Natural killer cell (primary cell): ENCODE results near the gene ABI3. TPM values are rescaled to one million over a fixed set of nuclear protein-coding genes. Genes with fewer than 3 reads are reported as not detected.
"Not testable (repeated sequence)": the region's sequence is repeated elsewhere in the genome, so short reads cannot be mapped to it uniquely, and the experiment has no call there.

Experiments used
- ATAC-seq, 3 donors: fragments of 150-1000 bp in 2 of 3; fragments of 200-7000 bp in 1 of 3; cut with Tn5 transposase; 1 replicate in 1 of 3; 2 replicates in 2 of 3; pipeline ENCODE4 v1.10.0; 2021; ENCODE audit warnings: mild to moderate bottlenecking in 2 of 3, moderate library complexity in 2 of 3
- DNase-seq, 2 donors: peaks; one replicate each; pipeline versions ENCODE4 v3.0.0 to v3.0.0-alpha.2; 2013 to 2021; ENCODE audit warnings: mixed read lengths in 1 of 2
- H3K27ac ChIP-seq: one replicate; pipeline ENCODE4 v1.5.1; 2013; ENCODE audit warnings: mild to moderate bottlenecking, low read length
- H3K27me3 ChIP-seq: one replicate; pipeline ENCODE4 v1.6.1; 2013; ENCODE audit warnings: low read length; ENCODE audit not compliant: control insufficient read depth, insufficient read depth
- H3K36me3 ChIP-seq: one replicate; pipeline ENCODE4 v1.6.1; 2013; ENCODE audit warnings: low read length; ENCODE audit not compliant: control insufficient read depth, insufficient read depth
- H3K4me1 ChIP-seq: one replicate; pipeline ENCODE4 v1.6.1; 2013; ENCODE audit warnings: low read length; ENCODE audit not compliant: control insufficient read depth, insufficient read depth
- H3K4me3 ChIP-seq: one replicate; pipeline ENCODE4 v1.5.1; 2013; ENCODE audit warnings: low read length
- H3K9me3 ChIP-seq: one replicate; pipeline ENCODE4 v1.6.1; 2013; ENCODE audit warnings: low read length; ENCODE audit not compliant: control insufficient read depth, insufficient read depth
- H3K27ac Mint-ChIP-seq, 2 donors: one replicate each; pipeline ENCODE4 v1.8.0; 2022; ENCODE audit warnings: mild to moderate bottlenecking in 2 of 2, mixed read lengths in 2 of 2, moderate library complexity in 1 of 2
- H3K27me3 Mint-ChIP-seq, 2 donors: one replicate each; pipeline ENCODE4 v1.8.0; 2022; ENCODE audit warnings: low read depth in 2 of 2, mixed read lengths in 2 of 2
- H3K36me3 Mint-ChIP-seq: one replicate; pipeline ENCODE4 v1.8.0; 2022; ENCODE audit warnings: mixed read lengths
- H3K4me1 Mint-ChIP-seq, 2 donors: one replicate each; pipeline ENCODE4 v1.8.0; 2022; ENCODE audit warnings: mixed read lengths in 2 of 2
- H3K4me3 Mint-ChIP-seq: one replicate; pipeline ENCODE4 v1.8.0; 2022; ENCODE audit warnings: mild to moderate bottlenecking, moderate library complexity, mixed read lengths
- H3K9me3 Mint-ChIP-seq, 2 donors: one replicate each; pipeline ENCODE4 v1.8.0; 2022; ENCODE audit warnings: mixed read lengths in 2 of 2
- CTCF ChIP-seq: fragments of 200-600 bp; IDR thresholded peaks from one replicate; pipeline ENCODE4 v1.8.0; 2022; ENCODE audit warnings: antibody characterized with exemption
- WGBS: methylation state at CpG from one replicate; pipeline ENCODE4 v1.1.7; 2013; ENCODE audit warnings: missing lambda C conversion rate; ENCODE audit not compliant: insufficient coverage; 5-methylcytosine and 5-hydroxymethylcytosine counted together
- intact Hi-C: fragments of 100-400 bp; cut with micrococcal nuclease; formaldehyde crosslinking; loops from one replicate; pipeline ENCODE4 v1.14.2; 2022
- total RNA-seq, 4 donors: library from RNA; stranded (reverse); fragments of 120-200 nt in 1 of 4; gene quantifications; one replicate each; pipeline versions ENCODE4 v1.2.3 to v1.2.4, GENCODE V29; 2013 to 2022

ABI3 gene
- total RNA-seq, 3 donors from 2014 or later (not counting 1 experiment from before 2014, with no cell fraction given) = 82.9 to 131 (median 101) TPM

- Histone ChIP-seq H3K4me3 (no peak overlapping the region), H3K27me3 (no peaks in the 10 kb centered on the region), H3K36me3 (no peaks in the 10 kb centered on the region), H3K27ac (no peak overlapping the region), H3K4me1 (peaks cover 16% of the 10 kb centered on the region), H3K9me3 (peaks cover 10% of the 10 kb centered on the region)
- ATAC-seq = no peak
- TF ChIP-seq CTCF = no peak
- H3K27ac Mint-ChIP-seq = no peak overlapping the region
- no peaks in the 10 kb centered on the region for H3K27me3 Mint-ChIP-seq
- no peak for DNase-seq
- intact Hi-C loops = loop anchor here (10.0 kb wide), 1 partner anchor 211 kb away; no protein-coding TSS in a partner anchor
- peaks cover 9 to 13% of the 10 kb centered on the region in 2 donors for H3K4me1 Mint-ChIP-seq
- WGBS = 92% methylated on average over 7 of the region's 7 CpGs
- no peaks in the 10 kb centered on the region for H3K9me3 Mint-ChIP-seq
- no peaks in the 10 kb centered on the region for H3K36me3 Mint-ChIP-seq
- H3K4me3 Mint-ChIP-seq = no peak overlapping the region
Measured at GRCh38 chr17:49183801-49184200, 26.7 kb upstream of the ABI3 start.

GRCh38 chr17:49184522-49184921, 26.0 kb upstream of the ABI3 start:
- H3K27me3 Mint-ChIP-seq, H3K4me3 ChIP-seq: not testable (repeated sequence)
- H3K4me1 Mint-ChIP-seq = peaks cover 9 to 13% of the 10 kb centered on the region in 2 donors

GRCh38 chr17:49185381-49185780, 25.1 kb upstream of the ABI3 start:
- not testable (repeated sequence) for H3K36me3 Mint-ChIP-seq, H3K27ac Mint-ChIP-seq, H3K27me3 ChIP-seq, H3K36me3 ChIP-seq, H3K9me3 Mint-ChIP-seq, H3K4me3 ChIP-seq, H3K27me3 Mint-ChIP-seq, DNase-seq, H3K9me3 ChIP-seq, ATAC-seq, H3K4me3 Mint-ChIP-seq, H3K27ac ChIP-seq
- intact Hi-C loops = loop anchor here (10.0 kb wide), 1 partner anchor 209 kb away; no protein-coding TSS in a partner anchor
- peaks cover 8 to 16% of the 10 kb centered on the region in 2 donors for H3K4me1 Mint-ChIP-seq
- peaks cover 10% of the 10 kb centered on the region for H3K4me1 ChIP-seq
- WGBS = 100% methylated on average over 1 of the region's 1 CpG

More at GRCh38 chr17:49184522-49184921, 26.0 kb upstream of the ABI3 start:
- H3K27me3 ChIP-seq, ATAC-seq, H3K9me3 Mint-ChIP-seq, DNase-seq, H3K36me3 ChIP-seq, H3K36me3 Mint-ChIP-seq, H3K9me3 ChIP-seq, H3K27ac ChIP-seq, H3K4me3 Mint-ChIP-seq, H3K27ac Mint-ChIP-seq: not testable (repeated sequence)
- intact Hi-C loops = loop anchor here (10.0 kb wide), 1 partner anchor 210 kb away; no protein-coding TSS in a partner anchor
- peaks cover 16% of the 10 kb centered on the region for H3K4me1 ChIP-seq

- Mint-ChIP-seq H3K27me3 (no peaks in the 10 kb centered on the region), H3K27ac (no peak overlapping the region), H3K9me3 (no peaks in the 10 kb centered on the region), H3K36me3 (no peaks in the 10 kb centered on the region), H3K4me3 (no peak overlapping the region), H3K4me1 (peaks cover 18 to 26% of the 10 kb centered on the region in 2 donors)
- Histone ChIP-seq H3K27me3 (no peaks in the 10 kb centered on the region), H3K36me3 (no peaks in the 10 kb centered on the region), H3K9me3 (peaks cover 10% of the 10 kb centered on the region), H3K4me3 (no peak overlapping the region), H3K27ac (no peak overlapping the region), H3K4me1 (peaks cover 11% of the 10 kb centered on the region)
- DNase-seq (no peak), ATAC-seq (no peak)
- WGBS = 100% methylated on average over 1 of the region's 3 CpGs
- intact Hi-C loops = loop anchor here (10.0 kb wide), 1 partner anchor 208 kb away; no protein-coding TSS in a partner anchor
- no peak for TF ChIP-seq CTCF
Measured at GRCh38 chr17:49187301-49187700, 23.2 kb upstream of the ABI3 start.
